C4-2B (cell line): ENCODE measurements around the gene AUTS2.

Source experiments
- H3K27ac ChIP-seq: fragments of 450-650 bp; 2 replicates; pipeline ENCODE4 v1.5.1; 2017
- CTCF ChIP-seq: fragments of 450-650 bp; conservative IDR thresholded peaks from 2 replicates; pipeline ENCODE4 v1.5.1; 2017; ENCODE audit warnings: mild to moderate bottlenecking
- ZFX ChIP-seq: fragments of 450-650 bp; IDR thresholded peaks from 2 replicates; pipeline ENCODE4 v1.6.1; 2017

Gene AUTS2

GRCh38 chr7:69791739-69792138, 193.5 kb downstream of the AUTS2 start:
- no peak overlapping the region for H3K27ac ChIP-seq
- TF ChIP-seq ZFX (no peak), CTCF (no peak)

GRCh38 chr7:69795932-69796331, 197.7 kb downstream of the AUTS2 start:
- H3K27ac ChIP-seq: no peak overlapping the region
- TF ChIP-seq CTCF (no peak), ZFX (no peak)

- H3K27ac ChIP-seq: no peak overlapping the region
- TF ChIP-seq CTCF (no peak), ZFX (no peak)
Measured at GRCh38 chr7:69796416-69796815, 198.1 kb downstream of the AUTS2 start.

- TF ChIP-seq CTCF (no peak), ZFX (no peak)
- H3K27ac ChIP-seq: no peak overlapping the region
Measured at GRCh38 chr7:69799048-69799697, 200.9 kb downstream of the AUTS2 start.

- TF ChIP-seq ZFX: no peak
- no peak for TF ChIP-seq CTCF
- H3K27ac ChIP-seq: no peak overlapping the region
Measured at GRCh38 chr7:69799990-69800389, 201.7 kb downstream of the AUTS2 start.

GRCh38 chr7:69800495-69800894, 202.2 kb downstream of the AUTS2 start:
- TF ChIP-seq ZFX (no peak), CTCF (no peak)
- no peak overlapping the region for H3K27ac ChIP-seq

- TF ChIP-seq CTCF (no peak), ZFX (no peak)
- no peak overlapping the region for H3K27ac ChIP-seq
Measured at GRCh38 chr7:69801729-69802682, 203.7 kb downstream of the AUTS2 start.
